Neural cell (in vitro differentiated cells): ENCODE measurements around the gene STPG3. TPM values are rescaled to one million over a fixed set of nuclear protein-coding genes. Genes with fewer than 3 reads are reported as not detected.

Experiments
- H2AFZ ChIP-seq: fragments of 200-600, 300-800 bp; sonication (generic), shearing (Covaris generic); 2 replicates; pipeline ENCODE4 v1.6.0; 2014; ENCODE audit warnings: low read depth, mild to moderate bottlenecking, antibody characterized with exemption, low read length, moderate library complexity
- H3F3A ChIP-seq: fragments of 200-600 bp; shearing (Covaris generic); 2 replicates; pipeline ENCODE4 v1.6.1; 2016; ENCODE audit warnings: mild to moderate bottlenecking, moderate library complexity, mixed read lengths, antibody characterized with exemption, low read length; ENCODE audit not compliant: insufficient read depth, poor library complexity, severe bottlenecking
- H3K27ac ChIP-seq: fragments of 200-600, 300-800 bp; sonication (generic), shearing (Covaris generic); 2 replicates; pipeline ENCODE4 v1.5.1; 2014; ENCODE audit warnings: mild to moderate bottlenecking, low read length, moderate library complexity
- H3K27me3 ChIP-seq: fragments of 300-800, 200-600 bp; sonication (generic), shearing (Covaris generic); 2 replicates; pipeline ENCODE4 v1.6.0; 2014; ENCODE audit warnings: mild to moderate bottlenecking, low read depth, low read length, moderate library complexity; ENCODE audit not compliant: insufficient read depth
- H3K36me3 ChIP-seq: fragments of 300-800, 200-600 bp; sonication (generic), shearing (Covaris generic); 2 replicates; pipeline ENCODE4 v1.5.1; 2014; ENCODE audit warnings: mild to moderate bottlenecking, antibody characterized with exemption, low read length, moderate library complexity; ENCODE audit not compliant: insufficient read depth
- H3K4me2 ChIP-seq: fragments of 300-800, 200-600 bp; sonication (generic), shearing (Covaris generic); 2 replicates; pipeline ENCODE4 v1.6.0; 2014; ENCODE audit warnings: mild to moderate bottlenecking, low read length
- H3K4me3 ChIP-seq: fragments of 300-800, 200-600 bp; sonication (generic), shearing (Covaris generic); 2 replicates; pipeline ENCODE4 v1.5.1; 2014; ENCODE audit warnings: mild to moderate bottlenecking, low read length, moderate library complexity
- H3K79me2 ChIP-seq: fragments of 200-600 bp; shearing (Covaris generic); replicated peaks from 2 replicates; pipeline ENCODE4 v1.6.0; 2014; ENCODE audit warnings: mild to moderate bottlenecking, low read length, moderate library complexity; ENCODE audit not compliant: insufficient read depth
- H3K9ac ChIP-seq: fragments of 300-800, 200-600 bp; sonication (generic), shearing (Covaris generic); 2 replicates; pipeline ENCODE4 v1.6.1; 2016; ENCODE audit warnings: mild to moderate bottlenecking, low read length, mixed read lengths
- H3K9me2 ChIP-seq: fragments of 200-600 bp; shearing (Covaris generic); 2 replicates; pipeline ENCODE4 v1.6.1; 2016; ENCODE audit warnings: mild to moderate bottlenecking, low read length, mixed read lengths; ENCODE audit not compliant: insufficient read depth
- H3K9me3 ChIP-seq: fragments of 200-600, 300-800 bp; sonication (generic), shearing (Covaris generic); 2 replicates; pipeline ENCODE4 v1.6.1; 2016; ENCODE audit warnings: mild to moderate bottlenecking, mixed run types, low read length, moderate library complexity, mixed read lengths
- H4K20me1 ChIP-seq: fragments of 200-600 bp; shearing (Covaris generic); 2 replicates; pipeline ENCODE4 v1.6.1; 2016; ENCODE audit warnings: mild to moderate bottlenecking, mixed run types; ENCODE audit not compliant: insufficient read depth
- CTCF ChIP-seq: fragments of 450-650 bp; IDR thresholded peaks from 2 replicates; pipeline ENCODE4 v1.5.1; 2014; ENCODE audit warnings: antibody characterized with exemption, mild to moderate bottlenecking, moderate library complexity; ENCODE audit not compliant: poor library complexity, severe bottlenecking
- EP300 ChIP-seq: fragments of 450-650 bp; conservative IDR thresholded peaks from 2 replicates; pipeline ENCODE4 v1.6.1; 2014; ENCODE audit warnings: antibody characterized with exemption, mild to moderate bottlenecking, moderate library complexity; ENCODE audit not compliant: poor library complexity, severe bottlenecking
- EZH2 ChIP-seq: fragments of 200-600, 300-800 bp; shearing (Covaris generic), sonication (generic); IDR thresholded peaks from 2 replicates; pipeline ENCODE4 v1.6.1; 2014; ENCODE audit warnings: antibody characterized with exemption, low read length, borderline replicate concordance, mild to moderate bottlenecking; ENCODE audit not compliant: insufficient read depth, poor library complexity, severe bottlenecking
- POLR2AphosphoS5 ChIP-seq: IDR thresholded peaks from 2 replicates; pipeline ENCODE4 v1.6.1; 2012
- RAD21 ChIP-seq: fragments of 450-650 bp; conservative IDR thresholded peaks from 2 replicates; pipeline ENCODE4 v1.6.1; 2014; ENCODE audit warnings: antibody characterized with exemption, mild to moderate bottlenecking, moderate library complexity
- SMC3 ChIP-seq: fragments of 450-650 bp; conservative IDR thresholded peaks from 2 replicates; pipeline ENCODE4 v1.6.1; 2014; ENCODE audit warnings: antibody characterized with exemption, mild to moderate bottlenecking, moderate library complexity; ENCODE audit not compliant: poor library complexity
- TAF1 ChIP-seq: IDR thresholded peaks from 2 replicates; pipeline ENCODE4 v1.6.1; 2012; ENCODE audit warnings: low read depth
- polyA plus RNA-seq: library from polyadenylated mRNA; depleted of rRNA; stranded (reverse); fragments of >200 nt; gene quantifications from 2 replicates; pipeline ENCODE4 v1.2.3, GENCODE V29; 2014
- TF ChIP-seq, protein P1 (sequence below): IDR thresholded peaks from 2 replicates; pipeline ENCODE4 v1.6.1; 2012; ENCODE audit warnings: borderline replicate concordance

Gene STPG3
- polyA plus RNA-seq, 1 donor from 2014 or later = not detected

GRCh38 chr9:137225699-137226331 is 25.3 kb upstream of the STPG3 start:
- Histone ChIP-seq H2AFZ (no peak overlapping the region), H3K9ac (no peak overlapping the region), H3K27ac (no peak overlapping the region), H3K79me2 (no peaks in the 10 kb centered on the region), H3K27me3 (no peaks in the 10 kb centered on the region), H3F3A (no peaks in the 10 kb centered on the region), H3K9me2 (no peaks in the 10 kb centered on the region), H3K9me3 (no peaks in the 10 kb centered on the region), H3K36me3 (no peaks in the 10 kb centered on the region), H3K4me2 (no peak overlapping the region), H3K4me3 (no peak overlapping the region), H4K20me1 (no peaks in the 10 kb centered on the region)
- TF ChIP-seq EP300 = no peak

DNA sequence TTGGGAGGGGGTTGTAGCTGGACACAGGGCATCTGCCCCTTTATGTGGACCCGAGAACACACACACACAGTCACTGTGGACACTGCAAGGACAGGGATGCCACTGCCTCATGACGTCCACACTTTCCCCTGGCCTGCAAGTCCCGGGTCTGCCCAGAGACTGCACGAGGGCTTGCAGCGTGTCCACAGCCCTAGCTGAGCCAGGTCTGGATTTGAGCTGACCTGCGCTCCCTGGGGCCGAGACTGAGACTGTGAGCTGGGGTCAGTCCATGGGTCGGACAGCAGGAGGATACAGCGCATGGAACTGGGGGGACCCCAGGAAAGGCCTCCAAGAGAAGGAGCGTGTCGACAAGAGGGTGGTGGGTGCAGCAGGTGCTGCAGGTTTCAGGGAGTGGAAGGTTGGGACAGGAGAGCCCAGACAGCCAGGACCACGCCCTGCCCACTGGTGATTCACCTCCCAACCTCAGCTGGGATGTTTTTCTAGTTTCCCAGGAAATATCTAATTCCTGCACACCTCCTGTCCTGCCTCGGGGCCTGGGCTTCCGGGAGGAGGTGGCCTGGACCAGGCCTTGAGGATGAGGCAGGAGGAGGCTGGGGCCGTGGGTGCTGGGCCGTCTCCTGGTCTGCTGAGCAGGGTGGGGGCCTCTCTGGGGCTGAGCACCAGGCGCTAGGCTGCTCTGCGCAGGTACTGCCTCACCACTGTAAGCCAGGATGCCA is 24.6 kb upstream of the STPG3 start:
- Histone ChIP-seq H3K27me3 (no peaks in the 10 kb centered on the region), H3K27ac (no peak overlapping the region), H3K9me3 (no peaks in the 10 kb centered on the region), H4K20me1 (no peaks in the 10 kb centered on the region), H3K9ac (no peak overlapping the region), H3K36me3 (no peaks in the 10 kb centered on the region), H3K79me2 (no peaks in the 10 kb centered on the region), H2AFZ (no peak overlapping the region), H3F3A (no peaks in the 10 kb centered on the region), H3K4me3 (no peak overlapping the region), H3K4me2 (no peak overlapping the region), H3K9me2 (no peaks in the 10 kb centered on the region)
- TF ChIP-seq EZH2 (no peak), EP300 (no peak), RAD21 (no peak), CTCF (no peak), POLR2AphosphoS5 (no peak), TAF1 (no peak), SMC3 (no peak)
- TF ChIP-seq, protein P1, sequence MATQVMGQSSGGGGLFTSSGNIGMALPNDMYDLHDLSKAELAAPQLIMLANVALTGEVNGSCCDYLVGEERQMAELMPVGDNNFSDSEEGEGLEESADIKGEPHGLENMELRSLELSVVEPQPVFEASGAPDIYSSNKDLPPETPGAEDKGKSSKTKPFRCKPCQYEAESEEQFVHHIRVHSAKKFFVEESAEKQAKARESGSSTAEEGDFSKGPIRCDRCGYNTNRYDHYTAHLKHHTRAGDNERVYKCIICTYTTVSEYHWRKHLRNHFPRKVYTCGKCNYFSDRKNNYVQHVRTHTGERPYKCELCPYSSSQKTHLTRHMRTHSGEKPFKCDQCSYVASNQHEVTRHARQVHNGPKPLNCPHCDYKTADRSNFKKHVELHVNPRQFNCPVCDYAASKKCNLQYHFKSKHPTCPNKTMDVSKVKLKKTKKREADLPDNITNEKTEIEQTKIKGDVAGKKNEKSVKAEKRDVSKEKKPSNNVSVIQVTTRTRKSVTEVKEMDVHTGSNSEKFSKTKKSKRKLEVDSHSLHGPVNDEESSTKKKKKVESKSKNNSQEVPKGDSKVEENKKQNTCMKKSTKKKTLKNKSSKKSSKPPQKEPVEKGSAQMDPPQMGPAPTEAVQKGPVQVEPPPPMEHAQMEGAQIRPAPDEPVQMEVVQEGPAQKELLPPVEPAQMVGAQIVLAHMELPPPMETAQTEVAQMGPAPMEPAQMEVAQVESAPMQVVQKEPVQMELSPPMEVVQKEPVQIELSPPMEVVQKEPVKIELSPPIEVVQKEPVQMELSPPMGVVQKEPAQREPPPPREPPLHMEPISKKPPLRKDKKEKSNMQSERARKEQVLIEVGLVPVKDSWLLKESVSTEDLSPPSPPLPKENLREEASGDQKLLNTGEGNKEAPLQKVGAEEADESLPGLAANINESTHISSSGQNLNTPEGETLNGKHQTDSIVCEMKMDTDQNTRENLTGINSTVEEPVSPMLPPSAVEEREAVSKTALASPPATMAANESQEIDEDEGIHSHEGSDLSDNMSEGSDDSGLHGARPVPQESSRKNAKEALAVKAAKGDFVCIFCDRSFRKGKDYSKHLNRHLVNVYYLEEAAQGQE = no peak
